Skeletal muscle cell (primary cell): Measurements from ENCODE around the gene PLEKHG5.

Experiments
- DNase-seq: peaks from one replicate; pipeline ENCODE4 v3.0.0-alpha.2; 2010; ENCODE audit warnings: low read depth
- H3K4me3 ChIP-seq: 2 replicates; pipeline ENCODE4 v1.5.1; 2011; ENCODE audit warnings: low read depth, mild to moderate bottlenecking, control low read depth, low read length, moderate library complexity

Gene PLEKHG5

DNA sequence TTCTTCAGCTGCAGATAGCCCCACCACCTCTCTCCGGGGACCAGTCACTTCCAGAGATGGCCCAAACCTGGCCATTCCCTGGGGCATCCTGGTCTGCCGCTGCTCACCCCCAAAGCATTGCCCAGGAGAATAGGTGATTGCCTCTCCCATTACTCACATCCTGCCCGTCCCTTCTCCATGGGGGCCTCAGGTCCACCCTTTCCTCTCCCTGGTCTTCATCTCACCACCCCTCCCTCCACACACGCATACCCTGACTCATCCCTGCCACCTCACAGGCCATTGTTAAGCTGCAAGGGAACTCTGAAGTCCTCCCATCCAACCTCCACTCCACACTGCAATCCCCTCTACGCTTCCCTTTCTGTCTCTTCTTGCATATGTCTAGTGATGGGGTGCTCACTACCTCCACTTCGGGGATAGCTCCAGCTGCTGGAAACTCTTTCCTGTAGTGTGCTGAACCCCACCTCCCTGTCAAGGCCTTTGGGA lies at the start of gene PLEKHG5:
TSS of gene PLEKHG5 (minus strand) at position 188 of the 483 bp plus-strand sequence. CDS start 14,096 bp downstream, outside the sequence.
- peak within 1 kb of the TSS; percentile 61 for H3K4me3 ChIP-seq
- peak; percentile 57 for DNase-seq

DNA sequence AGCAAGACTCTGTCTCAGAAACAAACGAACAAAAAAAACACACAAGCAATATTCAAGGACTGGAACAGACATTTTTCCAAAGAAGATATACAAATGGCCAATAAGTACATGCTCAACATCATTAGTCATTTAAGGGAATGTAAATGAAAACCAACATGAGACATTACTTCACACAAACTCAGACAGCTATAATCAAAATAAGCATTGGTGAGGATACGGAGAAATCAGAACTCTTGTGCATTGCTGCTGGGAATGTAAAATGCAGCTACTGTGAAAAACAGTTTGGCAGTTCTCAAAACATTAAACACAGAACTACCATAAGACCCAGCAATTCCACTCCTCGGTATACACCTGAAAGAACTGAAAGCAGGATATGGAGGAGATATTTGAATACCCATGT lies 47.5 kb upstream of the PLEKHG5 start:
- DNase-seq = no peak
- no peak overlapping the region for H3K4me3 ChIP-seq

GRCh38 chr1:6536291-6536690 lies 44.8 kb upstream of the PLEKHG5 start:
- no peak for DNase-seq
- no peak overlapping the region for H3K4me3 ChIP-seq

DNA sequence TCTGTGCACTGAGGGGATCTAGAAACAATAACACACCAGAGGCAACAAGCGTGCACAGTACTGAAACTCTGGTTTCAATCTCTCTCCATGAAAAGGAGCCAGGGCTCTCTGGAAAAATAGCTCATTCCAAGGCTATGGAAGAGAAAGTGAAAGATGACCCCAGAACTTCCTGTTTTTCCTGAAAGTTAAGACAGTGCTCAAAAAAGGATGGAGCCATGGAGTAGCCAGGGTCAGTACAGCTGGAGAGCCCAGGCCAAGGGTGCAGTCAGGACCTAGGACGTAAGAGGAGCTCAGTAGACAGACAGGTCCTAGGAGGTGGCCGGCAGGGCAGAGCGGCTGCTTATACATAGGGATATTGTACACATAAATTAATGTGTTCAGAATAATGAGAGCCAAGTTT lies 43.7 kb upstream of the PLEKHG5 start:
- H3K4me3 ChIP-seq = no peak overlapping the region

DNA sequence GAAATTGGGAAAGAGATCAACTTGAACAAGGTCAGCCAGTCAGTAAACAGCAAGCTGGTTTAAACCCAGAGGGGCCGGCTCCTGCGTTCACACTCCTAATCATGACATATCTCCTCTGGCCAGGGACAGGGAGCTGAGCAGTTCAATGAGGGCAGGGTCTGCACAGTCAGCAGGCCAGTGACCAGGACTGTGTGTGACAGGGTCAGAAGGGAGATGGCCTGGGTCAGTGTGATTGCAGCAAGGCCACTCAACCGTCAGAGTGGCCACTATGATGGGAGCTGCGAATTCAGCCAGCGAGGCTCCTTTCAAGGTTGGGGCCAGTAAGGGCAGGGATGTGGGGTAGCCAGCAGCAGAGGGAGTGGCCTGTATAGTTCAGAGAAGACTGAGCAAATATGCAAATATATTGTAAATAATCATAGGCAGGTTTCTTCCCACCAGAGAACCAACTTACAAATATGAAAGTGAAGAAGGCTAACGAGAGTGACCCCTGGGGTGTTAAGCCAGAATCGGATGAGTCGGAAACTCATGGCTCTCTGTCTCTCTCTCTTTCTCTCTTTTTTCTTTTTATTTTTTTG lies 42.9 kb upstream of the PLEKHG5 start:
- no peak overlapping the region for H3K4me3 ChIP-seq
- DNase-seq = no peak

More for the DNA sequence above, 43.7 kb upstream of the PLEKHG5 start:
- no peak for DNase-seq

DNA sequence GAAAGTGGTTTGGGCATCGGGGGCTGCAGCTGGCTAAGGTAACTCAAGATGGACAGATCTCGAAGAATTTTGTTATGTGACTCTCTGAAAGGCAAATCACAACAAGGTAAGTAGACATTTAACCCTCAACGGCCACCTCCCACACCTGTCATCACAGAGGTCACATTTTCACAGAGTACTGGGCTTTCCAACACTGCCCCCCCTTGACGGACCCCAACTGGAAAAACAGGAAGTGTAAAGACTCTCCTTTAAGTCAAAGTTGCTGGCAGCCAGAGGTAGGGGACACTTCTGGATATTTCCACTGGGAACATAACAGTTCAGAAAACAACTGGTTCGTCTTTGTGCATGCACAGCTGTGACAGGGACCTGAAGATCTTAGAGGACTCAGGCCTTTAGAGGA lies 40.5 kb upstream of the PLEKHG5 start:
- DNase-seq = no peak
- no peak overlapping the region for H3K4me3 ChIP-seq

- no peak overlapping the region for H3K4me3 ChIP-seq
- no peak for DNase-seq
Measured at GRCh38 chr1:6530504-6531160, 39.2 kb upstream of the PLEKHG5 start.

- DNase-seq = no peak
- no peak overlapping the region for H3K4me3 ChIP-seq
Measured at GRCh38 chr1:6528492-6528891, 37.0 kb upstream of the PLEKHG5 start.

DNA sequence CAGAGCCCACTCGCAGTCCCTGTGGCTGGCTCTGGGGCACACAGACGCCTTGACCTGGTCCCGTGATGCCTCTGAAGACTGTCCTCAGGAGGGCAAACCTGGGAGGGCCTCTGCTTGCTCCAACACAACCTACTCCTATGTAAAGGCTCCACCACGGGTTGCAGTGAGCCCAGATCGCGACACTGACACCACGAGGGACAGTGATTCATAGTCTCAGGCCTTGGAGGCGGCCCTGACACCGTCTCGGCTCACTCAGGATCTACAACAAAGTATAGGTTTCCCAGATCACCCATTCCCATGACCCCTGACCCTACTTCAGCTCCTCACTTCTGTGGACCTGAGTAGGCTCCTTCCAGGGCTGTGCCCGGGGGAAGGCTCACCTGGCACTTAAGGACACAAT lies 34.8 kb upstream of the PLEKHG5 start:
- no peak for DNase-seq
- H3K4me3 ChIP-seq = no peak overlapping the region

DNA sequence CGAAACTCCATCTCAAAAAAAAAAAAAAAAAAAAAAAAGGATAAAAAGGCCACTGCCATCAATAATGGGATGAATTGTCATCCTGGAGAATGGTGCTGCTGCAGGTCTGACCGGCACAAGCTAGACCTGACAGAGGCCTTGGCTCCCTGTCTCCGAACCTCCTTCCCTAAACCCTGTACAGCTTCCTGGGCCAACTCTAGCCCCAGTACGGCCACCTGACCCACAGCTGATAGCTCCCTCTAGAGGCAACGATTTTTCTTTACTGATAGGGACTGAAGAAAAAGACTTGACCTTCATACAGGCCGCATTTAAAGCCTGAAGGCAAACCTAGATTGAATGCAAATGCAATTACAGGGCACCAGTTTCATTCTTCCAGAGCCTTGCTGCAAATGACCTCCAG lies 32.1 kb upstream of the PLEKHG5 start:
- H3K4me3 ChIP-seq = no peak overlapping the region
- DNase-seq = no peak

- DNase-seq = no peak
Measured at GRCh38 chr1:6521536-6521935, 30.1 kb upstream of the PLEKHG5 start.

DNA sequence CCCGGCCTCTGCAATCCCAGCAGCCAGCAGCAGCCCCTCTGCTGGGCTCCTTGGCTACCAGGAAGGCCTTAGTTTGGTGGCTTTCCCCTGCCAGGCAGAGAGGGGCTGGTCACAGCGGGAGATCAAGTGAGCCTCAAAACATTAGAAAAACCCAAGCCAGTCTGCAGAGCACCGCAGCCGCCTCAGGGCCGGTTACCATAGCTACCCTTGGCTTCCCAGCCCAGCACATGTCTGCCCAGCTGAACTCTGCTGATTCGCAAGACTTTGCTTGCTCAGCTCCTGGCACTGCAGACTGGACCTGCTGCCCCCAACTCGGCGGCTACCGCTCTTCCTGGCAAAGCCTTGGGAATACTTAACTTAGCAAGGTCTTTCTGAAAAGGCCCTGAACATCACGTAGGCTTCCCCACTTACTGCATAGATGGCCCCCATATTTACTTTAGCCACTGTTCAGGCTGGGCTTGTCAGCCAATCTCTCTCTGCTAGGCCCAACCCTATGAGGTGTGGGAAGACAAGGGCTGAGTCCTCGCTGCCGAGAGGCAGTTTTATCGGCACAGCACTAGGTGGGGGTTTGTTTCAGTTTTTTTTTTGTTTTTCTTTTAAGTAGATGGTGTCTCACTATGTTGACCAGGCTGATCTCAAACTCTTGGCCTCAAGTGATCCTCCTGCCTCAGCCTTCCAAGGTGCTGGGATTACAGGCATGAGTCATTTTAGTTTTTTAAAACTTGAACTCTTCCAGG lies 28.6 kb upstream of the PLEKHG5 start:
- no peak for DNase-seq
- H3K4me3 ChIP-seq = no peak overlapping the region

More at GRCh38 chr1:6521536-6521935, 30.1 kb upstream of the PLEKHG5 start:
- H3K4me3 ChIP-seq = no peak overlapping the region

DNA sequence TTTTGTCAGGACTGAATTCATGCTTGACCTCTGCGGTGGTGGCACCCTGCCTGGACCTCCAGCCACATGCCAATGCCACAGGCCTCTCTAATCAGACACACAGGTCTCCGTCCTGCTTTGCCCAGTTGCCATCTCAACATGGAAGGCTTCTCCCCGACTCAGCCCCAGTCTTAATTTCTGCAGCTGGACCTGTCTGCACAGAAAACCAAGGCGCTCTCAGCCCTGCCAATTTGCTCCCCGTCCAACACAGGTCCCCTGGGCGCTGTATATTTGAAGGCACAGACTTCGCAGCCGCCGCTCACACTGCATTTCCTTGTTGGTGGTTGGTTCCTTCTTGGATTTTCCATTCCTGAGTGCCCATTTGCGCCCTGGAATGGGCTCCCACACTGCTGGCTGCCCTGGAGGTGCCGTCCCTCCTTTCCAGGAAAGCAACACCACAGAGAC lies 28.0 kb upstream of the PLEKHG5 start:
- DNase-seq = no peak
- no peak overlapping the region for H3K4me3 ChIP-seq

DNA sequence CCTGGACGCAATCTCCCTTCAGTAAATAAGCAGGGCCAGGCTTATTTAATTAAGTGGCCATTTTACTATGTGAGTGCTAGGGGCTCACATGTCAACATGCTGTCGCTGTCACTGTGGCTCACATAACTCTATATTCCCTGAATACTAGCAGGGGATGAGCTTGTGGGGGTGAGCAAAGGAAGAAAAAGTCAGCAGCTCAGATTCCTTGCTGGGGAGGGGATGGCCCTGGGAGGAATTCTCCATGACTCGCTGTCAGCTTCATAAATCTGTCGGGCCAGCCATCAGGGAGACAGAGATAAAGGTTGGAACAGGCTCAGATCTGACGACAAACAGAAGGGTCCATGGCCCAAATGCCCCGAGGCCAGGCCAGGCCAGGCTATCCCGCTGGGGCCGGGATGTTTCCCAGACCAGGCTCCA lies 26.0 kb upstream of the PLEKHG5 start:
- no peak overlapping the region for H3K4me3 ChIP-seq
- DNase-seq = no peak

DNA sequence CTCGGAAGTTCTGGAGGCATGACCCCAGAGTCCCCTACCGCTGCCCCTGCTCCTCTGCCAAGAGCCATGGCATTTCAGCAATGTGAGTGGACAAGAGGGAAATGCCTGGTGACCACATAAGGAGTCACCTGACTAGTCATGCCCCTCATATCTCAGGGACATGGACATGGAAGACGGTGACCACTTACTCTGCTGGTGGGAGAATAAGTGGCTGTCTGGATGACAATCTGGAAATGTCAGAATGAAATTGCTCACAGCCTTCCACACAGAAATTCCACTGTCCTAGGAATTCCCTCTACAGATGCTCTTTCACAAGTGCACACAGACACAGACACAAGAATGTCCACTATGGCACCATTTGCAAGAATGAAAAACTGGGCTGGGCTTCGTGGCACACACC lies 24.3 kb upstream of the PLEKHG5 start:
- no peak overlapping the region for H3K4me3 ChIP-seq
- no peak for DNase-seq

DNA sequence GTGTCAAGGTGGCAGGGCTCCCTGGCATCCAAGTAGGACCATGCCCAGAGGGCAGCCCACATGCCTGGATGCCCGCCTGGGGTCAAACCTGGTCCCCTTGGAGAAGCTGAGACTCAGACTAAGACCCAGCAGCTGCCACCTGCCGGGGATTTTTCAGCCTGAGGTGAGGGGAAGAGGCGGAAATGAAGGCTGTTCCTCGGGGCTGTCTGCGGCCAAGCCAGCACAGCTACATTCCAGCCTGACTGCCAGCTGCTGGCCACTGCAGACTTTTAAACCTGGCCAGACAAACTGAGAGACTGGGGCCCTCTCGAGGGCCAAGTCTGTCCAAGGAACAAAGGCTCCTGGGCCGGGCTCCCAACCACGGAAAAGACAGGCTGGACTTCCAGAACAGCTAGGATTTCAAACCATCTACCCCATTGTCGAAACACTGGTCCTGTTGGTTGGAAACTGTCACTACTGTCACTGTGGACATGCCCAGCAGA lies 21.9 kb upstream of the PLEKHG5 start:
- H3K4me3 ChIP-seq = no peak overlapping the region
- no peak for DNase-seq

DNA sequence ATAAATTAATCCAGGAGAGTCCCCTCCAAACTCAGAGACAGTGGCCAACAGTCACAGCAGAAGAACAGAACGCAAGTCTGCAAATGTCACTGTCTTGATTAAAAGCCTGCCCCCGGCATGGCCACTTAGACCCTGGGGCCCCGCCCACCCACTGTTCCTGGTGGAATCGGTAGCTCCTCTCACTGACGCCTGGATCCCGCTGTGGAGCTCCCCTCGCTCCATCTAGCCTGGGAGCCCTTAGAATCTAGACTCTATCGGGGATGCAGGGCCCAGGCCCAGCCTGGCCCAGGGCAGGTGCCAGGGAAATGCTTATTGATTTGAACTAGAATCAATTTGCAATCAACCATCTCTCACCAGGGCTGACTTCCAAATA lies 21.4 kb upstream of the PLEKHG5 start:
- DNase-seq = no peak
- H3K4me3 ChIP-seq = no peak overlapping the region

DNA sequence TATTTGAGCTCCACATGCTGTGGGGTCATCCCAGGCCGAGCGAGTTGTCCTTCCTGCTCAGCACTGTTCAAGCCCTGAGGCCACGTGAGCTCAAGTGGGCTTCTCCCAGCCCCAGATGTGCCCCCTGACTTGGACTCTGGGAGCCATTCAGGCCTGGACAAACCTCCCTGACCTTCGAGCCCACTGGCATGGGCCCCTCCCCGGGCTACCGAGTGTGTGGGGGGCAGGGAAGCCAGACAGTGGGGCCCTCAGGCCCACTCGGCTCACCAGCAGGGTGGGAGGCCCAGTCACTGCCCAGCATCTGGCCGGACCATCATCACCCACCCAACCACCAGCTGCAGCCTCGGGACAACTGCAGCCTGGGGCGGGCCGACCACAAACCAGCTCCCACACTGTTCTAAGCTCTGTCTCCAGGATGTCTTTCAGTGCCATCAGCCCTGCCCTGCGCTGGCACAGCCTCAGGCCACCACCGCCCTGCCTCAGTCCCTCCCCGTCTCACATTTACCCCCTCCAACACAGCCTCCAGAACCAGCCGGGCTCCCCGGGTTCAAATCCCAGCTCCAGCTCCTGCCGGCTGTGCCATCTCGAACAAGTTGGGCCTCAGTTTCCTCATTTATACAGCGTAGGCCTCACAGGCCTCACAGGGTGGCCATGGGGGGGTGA lies 20.9 kb upstream of the PLEKHG5 start:
- H3K4me3 ChIP-seq = no peak overlapping the region

GRCh38 chr1:6511561-6512244 lies 20.2 kb upstream of the PLEKHG5 start:
- DNase-seq = no peak
- H3K4me3 ChIP-seq = no peak overlapping the region

More for the DNA sequence above, 20.9 kb upstream of the PLEKHG5 start:
- no peak for DNase-seq
